Measurements from ENCODE around the gene GPRIN3.
"Not testable (repeated sequence)": the region's sequence is repeated elsewhere in the genome, so short reads cannot be mapped to it uniquely, and the experiment has no call there.

Gene GPRIN3

GRCh38 chr4:89311433-89311832, 3.8 kb upstream of the GPRIN3 start:
- DNase-seq, result no peak

GRCh38 chr4:89309154-89309553, 1.6 kb upstream of the GPRIN3 start:
- DNase-seq, result not testable (repeated sequence)

GRCh38 chr4:89308161-89308500, 531 bp upstream of the GPRIN3 start:
- DNase-seq, result no peak

GRCh38 chr4:89307178-89307445, 488 bp downstream of the GPRIN3 start:
- no peak for DNase-seq

- no peak for DNase-seq
Observed at GRCh38 chr4:89306486-89307177, 968 bp downstream of the GPRIN3 start.

- DNase-seq, result no peak
Observed at GRCh38 chr4:89305712-89306437, 1.7 kb downstream of the GPRIN3 start.

- no peak for DNase-seq
Observed at GRCh38 chr4:89305028-89305427, 2.6 kb downstream of the GPRIN3 start.

GRCh38 chr4:89303814-89304388, 3.7 kb downstream of the GPRIN3 start:
- no peak for DNase-seq

GRCh38 chr4:89303177-89303576, 4.4 kb downstream of the GPRIN3 start:
- DNase-seq, result no peak

GRCh38 chr4:89301902-89302301, 5.7 kb downstream of the GPRIN3 start:
- no peak for DNase-seq

GRCh38 chr4:89301003-89301402, 6.6 kb downstream of the GPRIN3 start:
- no peak for DNase-seq

GRCh38 chr4:89300499-89300898, 7.1 kb downstream of the GPRIN3 start:
- DNase-seq, result no peak

GRCh38 chr4:89300060-89300459, 7.5 kb downstream of the GPRIN3 start:
- no peak for DNase-seq

- DNase-seq, result no peak
Observed at GRCh38 chr4:89299153-89299791, 8.3 kb downstream of the GPRIN3 start.

- DNase-seq, result no peak
Observed at GRCh38 chr4:89298788-89299152, 8.8 kb downstream of the GPRIN3 start.

- no peak for DNase-seq
Observed at GRCh38 chr4:89298155-89298554, 9.4 kb downstream of the GPRIN3 start.

- DNase-seq, result no peak
Observed at GRCh38 chr4:89296896-89297295, 10.7 kb downstream of the GPRIN3 start.

GRCh38 chr4:89296399-89296798, 11.2 kb downstream of the GPRIN3 start:
- DNase-seq, result no peak

- no peak for DNase-seq
Observed at GRCh38 chr4:89295415-89295927, 12.1 kb downstream of the GPRIN3 start.

- DNase-seq, result no peak
Observed at GRCh38 chr4:89294573-89295269, 12.9 kb downstream of the GPRIN3 start.

GRCh38 chr4:89293299-89293698, 14.3 kb downstream of the GPRIN3 start:
- no peak for DNase-seq

GRCh38 chr4:89290727-89291516, 16.7 kb downstream of the GPRIN3 start:
- no peak for DNase-seq

- DNase-seq, result no peak
Observed at GRCh38 chr4:89289312-89289711, 18.3 kb downstream of the GPRIN3 start.
